GM19025 (cell line): Measurements from ENCODE around the gene CT45A3.
"Not testable (repeated sequence)": the region's sequence is repeated elsewhere in the genome, so short reads cannot be mapped to it uniquely, and the experiment has no call there.

Source experiments
- ATAC-seq: cut with Tn5 transposase; IDR thresholded peaks from one replicate; pipeline ENCODE4 v1.9.1; 2021; ENCODE audit warnings: mild to moderate bottlenecking, low read depth, moderate library complexity; ENCODE audit not compliant: unreplicated experiment

The CT45A3 gene, protein sequence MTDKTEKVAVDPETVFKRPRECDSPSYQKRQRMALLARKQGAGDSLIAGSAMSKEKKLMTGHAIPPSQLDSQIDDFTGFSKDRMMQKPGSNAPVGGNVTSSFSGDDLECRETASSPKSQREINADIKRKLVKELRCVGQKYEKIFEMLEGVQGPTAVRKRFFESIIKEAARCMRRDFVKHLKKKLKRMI

DNA sequence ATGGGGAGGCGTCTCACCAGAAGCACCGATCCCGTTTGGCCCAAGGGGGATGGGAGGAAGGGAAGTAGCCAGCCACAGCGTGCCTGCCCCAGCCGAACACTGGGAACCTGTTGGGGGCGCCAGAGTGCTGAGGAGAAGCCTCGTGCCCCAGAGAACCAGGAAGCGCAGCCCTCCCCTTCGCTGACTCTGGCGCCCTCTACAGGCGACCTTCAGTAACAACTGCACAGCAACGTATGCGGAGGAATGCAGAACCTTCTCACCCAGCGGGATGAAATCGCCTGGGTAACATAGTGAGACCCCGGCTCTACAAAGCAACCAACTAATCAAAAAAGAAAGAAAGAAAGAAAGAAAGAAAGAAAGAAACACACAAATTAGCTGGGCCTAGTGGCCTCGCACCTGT, at the start of gene CT45A3:
TSS of gene CT45A3 (minus strand) at position 101 of the 400 bp plus-strand sequence. CDS start 3,747 bp downstream, outside the sequence.
- ATAC-seq: not testable (repeated sequence)

DNA sequence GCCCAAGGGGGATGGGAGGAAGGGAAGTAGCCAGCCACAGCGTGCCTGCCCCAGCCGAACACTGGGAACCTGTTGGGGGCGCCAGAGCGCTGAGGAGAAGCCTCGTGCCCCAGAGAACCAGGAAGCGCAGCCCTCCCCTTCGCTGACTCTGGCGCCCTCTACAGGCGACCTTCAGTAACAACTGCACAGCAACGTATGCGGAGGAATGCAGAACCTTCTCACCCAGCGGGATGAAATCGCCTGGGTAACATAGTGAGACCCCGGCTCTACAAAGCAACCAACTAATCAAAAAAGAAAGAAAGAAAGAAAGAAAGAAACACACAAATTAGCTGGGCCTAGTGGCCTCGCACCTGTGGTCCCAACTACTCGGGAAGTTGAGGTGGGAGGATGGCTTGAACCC, 34.7 kb upstream of the CT45A3 start, which contains the start of gene CT45A6:
TSS of gene CT45A6 (minus strand) at position 101 of the 400 bp plus-strand sequence. CDS start 3,794 bp downstream, outside the sequence.
- ATAC-seq: not testable (repeated sequence)

DNA sequence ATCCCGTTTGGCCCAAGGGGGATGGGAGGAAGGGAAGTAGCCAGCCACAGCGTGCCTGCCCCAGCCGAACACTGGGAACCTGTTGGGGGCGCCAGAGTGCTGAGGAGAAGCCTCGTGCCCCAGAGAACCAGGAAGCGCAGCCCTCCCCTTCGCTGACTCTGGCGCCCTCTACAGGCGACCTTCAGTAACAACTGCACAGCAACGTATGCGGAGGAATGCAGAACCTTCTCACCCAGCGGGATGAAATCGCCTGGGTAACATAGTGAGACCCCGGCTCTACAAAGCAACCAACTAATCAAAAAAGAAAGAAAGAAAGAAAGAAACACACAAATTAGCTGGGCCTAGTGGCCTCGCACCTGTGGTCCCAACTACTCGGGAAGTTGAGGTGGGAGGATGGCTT, 17.4 kb upstream of the CT45A3 start, which contains the start of gene CT45A5:
TSS of gene CT45A5 (minus strand) at position 101 of the 400 bp plus-strand sequence. CDS start 3,774 bp downstream, outside the sequence.
- not testable (repeated sequence) for ATAC-seq

DNA sequence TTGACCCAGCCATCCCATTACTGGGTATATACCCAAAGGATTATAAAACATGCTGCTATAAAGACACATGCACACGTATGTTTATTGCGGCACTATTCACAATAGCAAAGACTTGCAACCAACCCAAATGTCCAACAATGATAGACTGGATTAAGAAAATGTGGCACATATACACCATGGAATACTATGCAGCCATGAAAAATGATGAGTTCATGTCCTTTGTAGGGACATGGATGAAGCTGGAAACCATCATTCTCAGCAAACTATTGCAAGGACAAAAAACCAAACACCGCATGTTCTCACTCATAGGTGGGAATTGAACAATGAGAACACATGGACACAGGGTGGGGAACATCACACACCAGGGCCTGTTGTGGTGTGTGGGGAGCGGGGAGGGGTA, 23.3 kb downstream of the CT45A3 start:
- ATAC-seq: not testable (repeated sequence)

DNA sequence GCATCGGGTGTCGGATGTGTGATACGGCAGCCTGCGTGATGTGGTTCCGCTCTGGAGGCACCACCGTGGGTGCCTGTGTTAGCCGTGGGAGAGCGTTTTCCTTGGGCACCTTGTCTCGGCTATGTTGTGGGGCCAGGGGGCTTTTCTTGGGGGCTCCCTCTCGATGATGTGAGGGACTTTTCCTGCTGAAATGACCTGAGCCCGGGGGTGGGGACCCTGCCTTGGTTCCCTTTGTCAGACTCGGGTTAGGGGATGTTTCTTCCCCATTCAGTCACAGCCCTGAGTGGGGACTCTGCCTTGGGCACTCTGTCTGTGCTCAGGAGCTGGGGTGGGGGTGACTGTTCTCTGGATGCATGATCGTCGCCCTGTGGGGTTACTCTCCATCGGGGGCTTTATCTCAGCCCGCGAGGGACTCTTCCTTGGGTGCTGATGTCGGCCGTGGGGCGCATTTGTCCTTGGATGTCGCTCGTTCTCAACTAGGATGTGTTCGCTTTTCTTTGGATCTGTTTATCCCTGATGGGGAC, 26.7 kb downstream of the CT45A3 start:
- ATAC-seq: no peak

DNA sequence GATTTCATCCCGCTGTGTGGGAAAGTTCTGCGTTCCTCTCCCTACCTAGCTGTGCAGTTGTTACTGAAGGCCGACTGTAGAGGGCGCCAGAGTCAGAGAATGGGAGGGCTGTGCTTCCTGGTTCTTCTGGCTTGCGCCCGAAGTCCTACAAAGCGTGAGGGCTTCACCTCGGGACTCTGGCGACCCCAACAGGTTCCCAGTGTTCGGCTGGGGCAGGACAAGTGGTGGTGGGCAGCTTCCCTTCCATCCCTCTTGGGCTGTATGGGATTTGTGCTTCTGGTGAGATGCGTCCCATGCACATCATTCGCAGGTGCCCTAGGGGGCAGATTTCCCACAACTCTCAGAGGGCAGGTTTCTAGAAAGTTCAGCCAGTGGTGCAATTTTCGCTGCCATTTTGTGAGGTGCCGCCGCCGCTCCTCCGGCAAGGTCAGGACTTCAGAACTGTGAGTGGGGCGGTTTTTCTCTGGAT, 27.3 kb downstream of the CT45A3 start:
- peak; percentile 53 for ATAC-seq

DNA sequence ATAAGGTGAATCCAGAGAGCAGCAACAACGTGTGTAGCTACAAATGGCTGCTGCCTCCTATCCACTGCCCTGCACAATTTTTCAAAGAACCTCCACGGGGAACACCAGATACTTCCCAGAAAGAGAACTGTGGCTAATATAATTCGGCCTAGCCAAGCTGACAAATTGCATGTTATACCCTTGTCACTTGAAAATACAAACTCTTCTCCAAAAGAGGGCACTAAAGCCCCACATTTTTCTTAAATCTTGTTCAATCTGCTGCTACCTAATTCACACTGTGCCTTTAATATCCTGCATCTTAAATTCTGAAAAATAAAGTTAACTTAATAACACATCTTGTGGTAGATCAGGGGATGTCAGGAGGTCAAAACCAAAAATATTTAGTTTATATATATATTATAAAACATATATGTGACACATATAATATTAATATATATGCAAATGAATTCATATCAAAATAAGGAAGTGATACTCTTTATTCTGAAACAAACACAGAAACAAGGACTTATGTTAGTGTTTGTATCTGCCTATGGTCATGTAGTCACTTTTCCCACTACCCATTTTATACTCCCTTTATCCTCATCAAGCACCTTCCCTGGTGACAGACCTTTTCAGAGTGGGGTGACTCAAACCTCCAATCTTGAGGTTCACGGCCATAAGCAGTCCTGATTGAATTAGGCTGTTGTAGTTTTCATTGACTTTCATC, 30.5 kb downstream of the CT45A3 start:
- no peak for ATAC-seq

DNA sequence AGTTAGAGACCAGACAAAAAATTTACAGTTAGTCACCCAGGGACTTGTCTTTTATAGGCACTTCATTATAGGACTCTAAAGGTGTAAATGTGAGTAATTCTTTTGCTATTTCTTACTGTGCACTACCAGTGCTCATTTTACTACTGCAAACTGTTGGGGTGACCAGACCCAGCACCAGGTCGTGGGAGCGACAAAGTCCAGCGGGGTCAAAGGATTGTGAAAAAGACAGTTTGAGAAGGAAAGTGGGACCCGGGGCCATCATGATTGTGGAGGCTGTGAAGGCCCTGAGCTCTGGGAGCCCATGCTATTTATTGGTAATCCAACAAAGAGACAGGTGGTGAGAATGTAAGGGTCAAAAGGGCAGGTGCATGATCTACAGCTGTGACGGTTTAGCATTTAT, 33.3 kb downstream of the CT45A3 start:
- ATAC-seq: not testable (repeated sequence)

DNA sequence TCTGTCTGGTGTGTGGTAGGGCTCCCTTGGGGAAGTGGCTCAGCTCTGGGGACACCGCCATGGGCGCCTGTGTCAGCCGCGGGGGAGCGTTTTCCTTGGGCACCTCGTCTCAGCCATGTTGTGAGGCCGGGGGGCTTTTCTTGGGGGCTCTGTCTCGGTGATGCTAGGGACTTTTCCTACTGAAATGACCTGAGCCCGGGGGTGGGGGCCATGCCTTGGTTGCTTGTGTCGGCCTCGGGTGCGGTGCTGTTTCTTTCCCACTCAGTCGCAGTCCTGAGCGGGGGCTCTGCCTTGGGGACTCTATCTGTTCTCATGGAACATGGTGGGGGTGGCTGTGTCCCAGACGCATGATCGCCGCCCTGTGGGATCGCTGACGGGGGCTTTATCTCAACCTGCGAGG, 54.2 kb downstream of the CT45A3 start:
- ATAC-seq: no peak

DNA sequence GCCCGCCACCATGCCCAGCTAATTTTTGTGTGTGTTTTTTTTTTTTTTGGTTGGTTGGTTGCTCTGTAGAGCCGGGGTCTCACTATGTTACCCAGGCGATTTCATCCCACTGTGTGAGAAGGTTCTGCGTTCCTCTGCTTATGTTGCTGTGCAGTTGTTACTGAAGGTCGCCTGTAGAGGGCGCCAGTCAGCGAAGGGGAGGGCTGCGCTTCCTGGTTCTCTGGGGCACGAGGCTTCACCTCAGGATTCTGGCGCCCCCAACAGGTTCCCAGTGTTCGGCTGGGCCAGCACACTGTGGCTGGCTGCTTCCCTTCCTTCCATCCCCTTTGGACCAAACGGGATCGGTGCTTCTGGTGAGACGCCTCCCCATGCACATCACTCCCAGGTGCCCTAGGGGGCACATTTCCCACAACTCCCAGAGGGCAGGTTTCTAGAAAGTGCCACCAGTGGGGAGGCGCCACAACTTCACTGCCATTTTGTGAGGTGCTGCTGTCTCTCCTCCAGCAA, 54.8 kb downstream of the CT45A3 start, which contains the start of gene CT45A1:
TSS of gene CT45A1 (plus strand) at position 457 of the 507 bp plus-strand sequence. CDS start 5,302 bp downstream, outside the sequence.
- ATAC-seq: not testable (repeated sequence)
